Activated gamma-delta T cell treated with anti-CD3 and anti-CD28 coated beads, Interleukin-2, amount 50 U/mL, for 16 hours (primary cell): ENCODE results near the gene SPDYC.
"Not testable (repeated sequence)": the region's sequence is repeated elsewhere in the genome, so short reads cannot be mapped to it uniquely, and the experiment has no call there.

ENCODE experiments used
- DNase-seq: peaks from one replicate; pipeline ENCODE4 v3.0.0-alpha.2; 2020; ENCODE audit warnings: low read depth

SPDYC gene

DNA sequence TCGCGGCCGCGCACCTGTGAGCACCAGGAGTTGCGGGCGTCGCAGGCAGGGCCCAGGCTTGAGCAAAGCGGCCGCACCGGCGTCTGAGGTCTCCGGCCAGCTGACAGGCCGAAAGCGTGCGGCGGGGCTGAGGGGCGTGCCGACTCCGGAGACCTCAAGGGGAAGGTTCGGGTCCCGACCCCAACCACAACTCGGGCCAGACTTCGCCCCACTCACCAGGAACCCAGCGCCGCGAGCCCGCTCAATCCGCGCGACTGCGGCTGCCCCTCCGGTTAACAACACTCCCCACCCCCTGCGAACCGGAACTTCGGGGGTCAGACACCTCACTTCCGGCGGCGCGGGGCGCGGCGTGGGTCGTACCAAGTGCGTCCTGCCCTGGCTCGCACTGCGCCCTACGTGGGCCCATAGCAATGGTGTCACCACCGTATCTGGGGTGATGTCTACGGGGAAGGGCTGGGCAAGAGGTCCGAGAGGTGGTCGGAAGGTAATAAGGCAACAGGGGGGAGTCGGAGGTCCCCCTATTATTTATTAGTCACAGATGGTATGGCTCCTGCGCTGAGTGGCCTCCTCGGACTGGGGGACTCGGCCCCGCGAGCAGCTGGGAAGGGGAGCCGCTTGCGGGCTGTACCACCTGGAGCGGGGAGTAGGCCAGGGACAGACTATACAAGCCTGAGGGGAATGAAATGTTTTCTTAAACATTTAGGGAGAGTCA is 35.6 kb upstream of the SPDYC start, which contains the start of gene SYVN1:
SYVN1 (minus strand) TSS at position 280 of the 712 bp plus-strand sequence. CDS start 918 bp downstream, outside the sequence.
- DNase-seq = peak; percentile 91

DNA sequence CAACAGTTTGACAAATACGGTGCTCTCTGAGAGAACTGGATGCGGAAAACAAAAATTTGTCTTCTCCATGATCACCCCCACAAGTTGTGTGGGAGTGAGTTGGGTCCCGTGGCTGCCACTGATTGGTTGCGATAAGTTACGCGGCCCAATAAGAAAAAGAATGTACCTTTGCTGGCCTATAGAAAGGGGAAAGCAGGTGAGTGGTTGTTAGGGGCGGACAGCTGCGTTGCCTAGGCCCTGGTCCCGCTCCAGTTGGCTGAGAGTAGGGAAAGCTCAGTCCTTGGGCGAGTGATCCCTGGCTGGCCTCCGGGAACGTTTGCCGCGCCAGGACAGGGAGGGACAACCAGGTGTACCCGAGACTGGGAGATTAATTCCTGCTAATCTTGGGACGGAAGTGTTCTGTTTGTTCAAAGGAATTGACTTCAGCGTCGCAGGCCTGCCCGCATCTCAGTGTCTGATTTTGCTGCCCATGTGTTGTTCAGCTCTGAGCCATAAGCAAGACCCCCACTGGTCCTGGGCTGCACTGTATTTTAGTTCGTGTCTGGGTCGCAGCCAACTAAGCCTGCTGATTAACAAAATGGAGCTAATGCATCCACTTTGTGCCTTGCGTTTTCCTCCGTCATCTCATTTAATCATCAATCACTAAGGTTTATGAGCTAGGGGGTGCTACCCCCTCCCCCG is 34.9 kb upstream of the SPDYC start:
- peak; percentile 76 for DNase-seq

DNA sequence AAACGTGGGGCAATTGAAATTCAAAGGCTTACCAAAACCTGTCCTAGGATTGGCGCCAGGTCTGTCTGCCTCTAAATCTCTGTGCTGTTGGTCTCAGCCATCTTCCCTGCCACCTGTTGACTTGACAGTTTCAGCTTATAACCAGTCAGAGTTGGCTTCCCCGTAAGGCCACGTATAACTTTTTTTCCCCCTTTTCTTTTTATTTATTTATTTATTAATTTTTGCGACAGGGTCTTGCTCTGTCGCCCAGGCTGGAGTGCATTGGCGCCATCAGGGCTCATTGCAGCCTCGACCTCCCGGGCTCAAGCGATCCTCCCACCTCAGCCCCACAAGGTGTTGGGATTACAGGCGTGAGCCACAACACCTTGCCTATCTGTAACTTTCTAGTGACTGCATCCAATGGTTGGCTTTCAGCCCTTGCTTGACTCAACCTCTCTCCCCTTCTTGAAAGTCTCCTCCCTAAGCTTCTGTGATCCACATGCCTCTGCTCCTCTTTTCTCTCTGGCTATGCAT is 34.3 kb upstream of the SPDYC start:
- DNase-seq = no peak

DNA sequence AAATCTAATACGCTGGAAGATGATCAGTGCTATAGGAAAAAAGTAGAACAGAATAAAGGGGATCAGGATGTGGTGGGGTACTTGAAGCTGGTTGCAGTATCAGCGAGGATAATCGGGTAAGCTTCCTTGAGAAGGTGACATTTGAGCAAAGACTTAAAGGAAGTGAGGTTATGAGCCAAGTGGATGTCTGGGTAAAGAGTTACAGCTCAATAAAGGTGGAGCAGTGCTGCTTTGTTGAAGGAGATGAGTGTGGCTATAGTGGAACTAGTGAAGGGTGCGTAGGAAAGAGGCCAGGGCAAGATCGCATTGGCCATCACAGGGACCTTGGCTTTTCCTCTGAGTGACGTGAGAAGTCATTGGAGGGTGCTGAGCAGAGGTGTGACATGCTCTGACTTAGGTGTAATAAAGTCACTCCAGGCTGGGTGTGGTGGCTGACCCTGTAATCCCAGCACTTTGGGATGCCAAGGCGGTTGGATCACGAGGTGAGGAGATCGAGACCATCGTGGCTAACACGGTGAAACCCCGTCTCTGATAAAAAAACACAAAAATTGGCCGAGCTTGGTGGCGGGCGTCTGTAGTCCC is 33.4 kb upstream of the SPDYC start:
- no peak for DNase-seq

DNA sequence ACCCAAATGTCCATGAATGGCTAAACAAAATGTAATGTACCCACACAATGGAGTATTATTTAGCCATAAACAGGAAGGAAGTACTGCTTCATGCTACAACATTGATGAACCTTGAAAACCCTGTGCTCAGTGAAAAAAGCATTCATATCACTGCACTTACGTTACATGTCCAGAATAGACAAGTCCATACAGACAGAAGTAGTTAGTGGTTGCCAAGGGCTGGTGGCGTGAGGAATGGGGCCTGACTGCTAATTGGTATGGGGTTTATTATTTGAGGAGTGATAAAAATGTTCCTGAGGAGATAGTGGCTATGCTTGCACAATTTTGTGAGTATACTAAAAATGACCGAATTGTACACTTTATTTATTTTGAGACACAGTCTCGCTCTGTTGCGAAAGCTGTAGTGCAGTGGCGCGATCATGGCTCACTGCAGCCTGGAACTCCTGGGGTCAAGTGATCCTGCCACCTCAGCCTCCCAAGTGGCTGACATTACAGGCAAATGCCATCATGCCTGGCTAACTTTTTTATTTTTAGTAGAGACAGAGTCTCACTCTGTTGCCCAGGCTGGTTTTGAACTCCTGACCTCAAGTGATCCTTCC is 28.0 kb upstream of the SPDYC start:
- no peak for DNase-seq

DNA sequence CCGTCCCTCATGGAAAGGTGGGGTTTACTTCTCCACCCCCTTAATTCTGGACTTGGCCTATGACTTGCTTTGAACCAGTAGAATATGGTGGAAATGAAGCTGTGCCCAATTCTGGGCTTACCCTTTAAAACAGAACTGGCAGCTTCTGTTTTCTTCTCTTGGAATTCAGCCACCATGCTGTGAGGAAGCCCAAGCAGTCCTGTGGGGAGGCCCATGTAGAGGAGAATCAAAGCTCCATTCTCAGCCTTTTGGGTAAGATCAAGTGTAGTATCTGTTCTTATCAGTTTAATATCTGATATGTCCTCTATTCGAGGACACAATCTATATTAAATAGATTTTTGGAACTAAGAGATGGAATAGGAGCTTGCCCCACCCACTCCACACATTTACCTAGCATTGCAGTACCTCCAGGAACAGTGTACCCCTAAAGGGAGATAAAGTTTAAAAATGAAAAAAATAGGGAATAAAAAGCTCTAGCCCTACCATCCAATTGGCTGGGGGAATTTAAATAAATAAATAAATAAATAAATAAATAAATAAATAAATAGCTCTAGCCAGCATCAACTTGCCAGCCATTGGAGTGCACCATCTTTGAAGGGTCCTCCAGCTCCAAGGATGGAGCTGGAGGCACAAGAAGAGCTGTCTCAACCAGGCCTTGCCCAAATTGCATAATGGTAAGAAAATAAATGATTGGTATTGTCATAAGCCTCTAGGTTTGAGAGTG is 22.5 kb upstream of the SPDYC start:
- DNase-seq = no peak

DNA sequence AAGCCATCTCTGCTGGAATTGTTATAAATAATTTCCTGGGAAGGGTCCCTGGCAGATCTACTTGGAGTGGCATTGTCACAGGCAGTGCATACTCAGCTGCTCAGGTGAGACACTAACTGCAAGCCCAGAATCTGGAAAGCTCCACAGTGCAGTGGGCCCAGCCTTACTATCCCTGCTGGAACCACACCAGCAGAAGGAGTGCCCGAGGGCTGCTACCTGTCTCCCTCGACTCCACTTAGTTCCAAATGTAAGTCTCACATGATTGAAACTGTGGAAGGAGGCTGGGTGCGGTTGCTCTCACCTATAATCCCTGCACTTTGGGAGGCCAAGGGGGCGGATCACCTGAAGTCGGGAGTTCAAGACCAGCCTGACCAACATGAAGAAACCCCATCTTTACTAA is 21.4 kb upstream of the SPDYC start:
- no peak for DNase-seq

DNA sequence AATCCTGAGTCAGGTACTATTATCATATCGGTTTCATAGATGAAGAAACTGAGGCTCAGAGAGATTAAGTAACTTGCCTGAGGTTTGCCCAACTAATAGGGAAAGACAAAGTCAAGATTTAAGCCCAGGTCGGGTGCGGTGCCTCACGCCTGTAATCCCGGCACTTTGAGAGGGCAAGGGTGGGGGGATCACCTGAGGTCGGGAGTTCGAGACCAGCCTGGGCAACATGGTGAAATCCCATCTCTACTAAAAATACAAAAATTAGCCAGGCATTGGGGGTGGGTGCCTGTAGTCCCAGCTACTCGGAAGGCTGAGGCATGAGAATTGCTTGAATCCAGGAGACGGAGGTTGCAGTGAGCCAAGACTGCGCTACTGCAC is 19.9 kb upstream of the SPDYC start:
- DNase-seq = not testable (repeated sequence)

DNA sequence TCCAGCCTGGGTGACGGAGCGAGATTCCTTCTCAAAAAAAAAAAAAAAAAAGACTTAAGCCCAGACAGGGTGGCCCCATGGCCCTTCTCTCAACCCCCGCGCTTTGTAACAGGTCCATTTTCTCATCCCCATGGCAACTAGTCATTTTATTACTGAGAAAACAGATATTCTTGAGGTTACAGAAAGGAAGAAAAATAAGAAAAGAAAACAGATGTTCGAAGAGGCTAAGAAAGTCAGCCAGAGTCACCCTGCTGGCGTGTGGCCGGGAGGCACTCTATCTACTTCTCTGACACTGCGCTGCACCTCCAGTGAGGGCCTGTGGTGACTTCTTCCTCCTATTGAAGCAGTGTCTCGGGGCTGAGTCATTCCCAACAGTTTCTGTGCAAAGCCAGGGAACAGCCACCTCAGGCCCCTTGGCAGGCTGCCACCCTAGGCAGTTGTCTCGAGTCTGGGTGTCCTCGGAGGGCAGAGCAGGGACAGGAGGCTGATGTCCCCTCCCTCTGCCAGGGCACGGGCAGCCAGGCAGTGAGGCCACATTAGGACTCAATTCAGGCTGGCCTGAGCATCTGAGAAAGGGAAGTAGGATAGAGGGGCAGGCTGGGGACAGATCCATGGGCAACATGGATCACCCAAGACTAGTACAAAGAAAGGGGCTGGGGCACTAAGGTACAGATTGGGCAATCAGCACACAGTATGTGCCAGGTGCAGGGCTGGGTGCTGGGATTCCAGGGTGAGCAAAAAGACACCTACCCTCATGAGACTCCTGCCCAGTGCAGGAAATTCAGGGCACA is 19.3 kb upstream of the SPDYC start:
- DNase-seq = no peak

DNA sequence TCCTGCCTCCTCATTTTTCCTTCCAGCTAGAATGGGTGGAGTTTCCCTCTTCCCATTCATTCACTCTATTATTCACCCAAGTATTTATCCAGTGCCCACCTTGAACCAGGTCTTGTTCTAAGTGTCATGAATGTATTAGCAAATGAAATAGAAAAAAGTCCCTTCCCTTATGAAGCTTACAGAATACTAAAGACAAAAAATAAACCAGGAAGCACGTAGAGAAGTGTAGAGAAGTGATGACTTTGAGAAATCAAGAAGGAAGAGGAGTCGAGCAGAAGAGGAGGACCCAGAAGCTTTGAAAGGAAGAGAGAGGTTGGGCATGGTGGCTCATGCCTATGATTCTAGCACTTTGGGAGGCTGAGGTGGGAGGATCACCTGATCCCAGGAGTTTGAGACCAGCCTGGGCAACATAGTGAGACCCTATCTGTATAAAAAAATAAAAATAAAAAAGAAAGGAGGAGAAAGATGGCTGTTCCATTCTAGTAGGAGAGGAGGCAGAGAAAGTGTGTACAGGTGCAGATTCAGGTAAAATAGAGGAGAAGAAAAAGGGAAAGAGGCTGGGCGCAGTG is 18.6 kb upstream of the SPDYC start:
- DNase-seq = no peak

DNA sequence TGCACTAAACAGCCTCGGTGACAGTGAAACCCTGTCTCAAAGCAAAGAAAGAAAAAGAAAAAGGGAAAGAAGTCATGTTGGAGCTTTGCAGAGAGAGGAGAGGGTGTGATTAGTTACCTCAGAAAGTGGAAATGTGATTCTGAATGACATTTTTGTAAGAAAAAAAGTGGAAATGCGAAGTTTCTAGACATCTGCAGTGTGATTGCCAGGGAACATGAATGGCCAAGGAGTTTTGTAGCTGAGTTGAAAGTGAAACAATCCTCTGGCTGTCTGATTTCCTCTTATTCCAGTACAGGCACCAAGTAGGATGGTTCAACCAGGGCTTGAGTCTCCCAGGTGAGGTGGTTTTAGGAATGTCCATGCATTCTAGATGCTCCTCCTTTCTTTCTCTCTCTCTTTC is 17.9 kb upstream of the SPDYC start:
- no peak for DNase-seq

DNA sequence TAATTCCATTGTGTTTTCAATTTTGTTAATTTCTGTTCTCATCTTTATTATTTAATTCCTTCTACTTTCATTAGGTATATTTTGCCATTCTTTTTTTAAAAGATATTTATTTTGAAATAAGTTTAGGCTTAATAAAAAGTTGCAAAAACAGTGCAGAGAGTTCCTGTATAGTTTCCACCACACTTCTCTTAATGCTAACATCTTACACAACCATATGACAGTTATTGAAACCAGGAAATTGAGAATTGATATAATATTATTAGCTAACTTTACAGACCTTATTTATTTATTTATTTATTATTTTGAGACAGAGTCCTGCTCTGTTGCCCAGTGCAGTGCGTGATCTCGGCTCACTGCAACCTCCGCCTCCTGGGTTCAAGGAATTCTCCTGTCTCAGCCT is 13.8 kb upstream of the SPDYC start:
- no peak for DNase-seq

DNA sequence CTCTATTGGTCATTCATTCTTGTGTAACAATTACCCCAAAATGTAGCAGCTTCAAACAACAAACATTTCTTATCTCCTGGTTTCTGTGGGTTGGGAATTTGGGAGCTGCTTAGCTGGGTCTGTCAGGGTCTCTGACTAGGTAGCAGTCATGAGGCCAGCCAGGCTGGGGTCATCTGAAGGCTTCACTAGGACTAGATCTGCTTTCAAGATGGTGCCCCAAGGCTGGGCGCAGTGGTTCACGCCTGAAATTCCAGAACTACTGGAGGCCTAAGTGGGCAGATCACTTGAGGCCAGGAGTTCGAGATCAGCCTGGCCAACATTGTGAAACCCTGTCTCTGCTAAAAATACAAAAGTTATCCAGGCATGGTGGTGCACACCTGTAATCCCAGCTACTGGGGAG is 13.1 kb upstream of the SPDYC start:
- DNase-seq = no peak

DNA sequence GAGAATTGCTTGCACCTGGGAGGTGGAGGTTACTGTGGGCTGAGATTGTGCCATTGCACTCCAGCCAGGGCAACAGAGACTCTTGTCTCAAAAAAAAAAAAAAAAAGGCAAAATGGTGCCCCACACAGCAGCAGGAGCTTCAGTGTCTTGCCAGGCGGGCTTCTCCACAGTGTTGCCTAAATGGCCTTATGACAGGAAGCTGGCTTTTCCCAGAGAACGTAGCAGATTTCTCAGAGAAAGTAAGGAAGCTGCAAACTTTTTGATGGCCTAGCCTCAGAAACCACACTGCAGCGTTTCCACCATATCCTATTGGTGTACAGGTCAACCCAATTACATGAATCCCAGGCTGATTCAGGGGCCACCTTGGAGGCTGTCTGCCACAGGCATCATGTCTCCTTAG is 12.7 kb upstream of the SPDYC start:
- no peak for DNase-seq

DNA sequence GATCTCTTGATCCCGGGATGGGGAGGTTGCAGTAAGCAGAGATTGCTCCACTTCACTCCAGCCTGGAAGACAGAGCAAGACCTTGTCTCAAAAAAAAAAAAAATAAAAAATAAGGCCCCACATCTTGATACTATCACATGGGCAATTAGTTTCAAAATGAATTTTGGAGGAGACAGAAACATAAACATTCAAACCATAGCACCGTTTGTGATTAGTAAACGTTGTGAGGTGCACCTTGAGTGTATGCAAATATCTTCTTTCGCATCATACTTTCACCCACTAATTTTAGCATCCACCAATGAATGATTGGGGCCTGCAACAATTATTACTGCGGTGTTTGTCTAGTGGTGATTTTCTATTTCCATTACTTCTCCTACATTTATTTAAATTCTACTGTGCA is 11.0 kb upstream of the SPDYC start:
- DNase-seq = no peak

DNA sequence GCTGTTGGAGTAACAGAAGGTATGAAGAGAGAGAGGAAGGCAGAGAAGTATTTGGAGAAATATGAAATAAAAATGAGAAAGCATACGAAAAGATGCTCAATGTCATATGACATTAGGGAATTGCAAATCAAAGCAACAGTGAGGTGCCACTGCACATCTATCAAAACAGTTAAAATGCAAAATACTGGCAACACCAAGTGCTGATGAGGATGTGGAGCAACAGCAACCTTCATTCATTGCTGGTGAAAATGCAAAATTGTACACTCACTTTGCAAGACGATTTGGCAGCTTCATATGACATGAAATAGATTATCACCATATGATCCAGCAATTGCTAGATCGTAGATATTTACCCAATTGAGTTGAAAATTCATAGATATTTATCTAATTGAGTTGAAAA is 9.4 kb upstream of the SPDYC start:
- DNase-seq = no peak

DNA sequence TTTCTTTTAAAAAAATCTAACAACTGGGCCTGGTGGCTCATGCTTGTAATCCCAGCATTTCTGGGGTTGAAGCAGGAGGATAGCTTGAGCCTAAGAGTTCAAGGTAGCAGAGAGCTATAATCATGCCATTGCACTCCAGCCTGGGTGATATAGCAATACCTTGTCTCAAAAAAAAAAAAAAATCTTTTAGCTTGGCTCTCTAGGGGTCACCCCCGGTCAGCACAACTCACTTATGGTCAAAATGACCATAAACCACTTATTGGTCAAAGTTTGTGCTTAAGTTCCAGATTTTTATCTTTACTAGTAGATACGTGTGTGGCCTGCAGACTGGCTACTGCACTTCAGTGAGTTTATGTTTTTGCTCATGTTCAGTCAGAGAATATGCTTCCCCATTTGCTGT is 6.3 kb upstream of the SPDYC start:
- no peak for DNase-seq

DNA sequence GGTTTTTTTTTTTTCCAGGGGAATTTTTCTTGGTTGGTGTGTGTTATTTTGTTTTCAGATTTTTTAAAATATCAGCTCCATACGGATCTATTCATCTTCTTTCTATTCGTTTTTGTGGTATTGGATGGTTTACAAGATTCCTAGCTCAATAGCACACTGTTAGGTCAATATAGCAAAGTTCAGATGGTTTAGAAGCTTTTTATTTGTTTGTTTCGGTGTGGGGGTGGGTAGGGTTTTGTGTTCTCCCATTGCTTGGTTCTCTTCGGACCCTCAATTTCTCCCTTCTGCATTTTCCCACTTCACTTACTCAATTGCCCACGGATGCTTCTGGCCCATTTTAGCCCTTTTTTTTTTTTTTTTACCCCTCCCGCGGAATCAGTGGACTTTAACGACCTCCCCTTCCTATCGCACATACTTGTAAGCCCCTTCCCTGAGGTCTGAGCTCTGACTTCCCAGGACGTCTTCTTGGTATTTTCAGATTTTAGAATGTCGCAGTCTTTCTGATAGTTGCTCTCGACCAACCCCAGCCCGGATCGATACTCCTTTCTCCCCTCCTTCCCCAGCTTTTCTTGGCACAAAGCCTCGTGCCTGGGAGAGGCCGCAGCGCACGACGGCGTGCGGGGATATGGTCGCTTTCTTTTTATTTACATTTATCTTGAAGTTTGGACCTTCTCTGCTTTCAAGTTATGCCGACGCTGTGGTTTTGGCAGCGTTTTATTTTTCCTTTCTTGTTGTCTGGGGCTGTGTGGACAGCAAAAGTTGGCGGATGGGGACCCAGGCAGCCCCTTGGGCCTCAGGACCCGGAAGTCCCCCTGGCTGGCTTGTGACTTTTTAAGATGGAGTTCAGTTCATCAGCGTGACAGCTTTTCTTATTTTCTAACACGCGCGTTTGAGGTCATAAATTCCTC is 4.4 kb upstream of the SPDYC start:
- DNase-seq = no peak

DNA sequence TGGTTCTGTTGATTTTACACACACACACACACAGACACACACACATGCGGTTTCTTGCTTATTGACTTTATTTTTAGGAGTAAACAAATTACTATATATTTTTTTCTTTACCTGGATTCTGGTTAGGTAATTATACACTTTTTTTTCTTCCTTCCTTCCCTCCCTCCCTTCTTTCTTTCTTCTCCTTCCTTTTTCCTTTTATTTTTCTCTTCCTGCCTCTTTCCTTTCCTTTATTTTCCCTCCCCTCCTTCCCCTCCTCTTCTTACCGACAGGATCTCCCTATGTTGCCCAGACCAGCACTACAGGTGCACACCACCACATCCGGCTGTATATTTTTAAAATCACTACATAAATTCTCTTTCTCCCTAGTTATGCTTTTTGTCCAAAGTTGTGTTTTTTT is 3.1 kb upstream of the SPDYC start:
- DNase-seq = no peak

DNA sequence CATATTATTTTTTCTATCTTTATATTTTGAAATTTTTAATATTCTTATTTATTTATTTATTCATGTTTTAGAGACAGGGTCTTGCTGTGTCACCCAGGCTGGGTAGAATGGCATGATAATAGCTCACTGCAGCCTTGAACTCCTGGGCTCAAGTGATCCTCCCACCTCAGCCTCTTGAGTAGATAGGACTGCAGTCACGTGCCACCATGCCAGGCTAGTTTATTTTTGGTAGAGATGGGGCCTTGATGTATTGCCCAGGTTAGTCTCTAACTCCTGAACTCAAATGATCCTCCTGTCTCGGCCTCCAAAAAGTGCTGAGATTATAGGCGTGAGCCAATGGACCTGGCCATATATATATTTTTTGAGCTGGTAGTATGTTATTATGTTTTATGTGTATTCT is 2.4 kb upstream of the SPDYC start:
- no peak for DNase-seq
